GM18861 (cell line): ENCODE data around the gene RAD51AP2.

Experiments
- ATAC-seq: cut with Tn5 transposase; IDR thresholded peaks from one replicate; pipeline ENCODE4 v1.9.1; 2021; ENCODE audit not compliant: unreplicated experiment

RAD51AP2 gene

DNA sequence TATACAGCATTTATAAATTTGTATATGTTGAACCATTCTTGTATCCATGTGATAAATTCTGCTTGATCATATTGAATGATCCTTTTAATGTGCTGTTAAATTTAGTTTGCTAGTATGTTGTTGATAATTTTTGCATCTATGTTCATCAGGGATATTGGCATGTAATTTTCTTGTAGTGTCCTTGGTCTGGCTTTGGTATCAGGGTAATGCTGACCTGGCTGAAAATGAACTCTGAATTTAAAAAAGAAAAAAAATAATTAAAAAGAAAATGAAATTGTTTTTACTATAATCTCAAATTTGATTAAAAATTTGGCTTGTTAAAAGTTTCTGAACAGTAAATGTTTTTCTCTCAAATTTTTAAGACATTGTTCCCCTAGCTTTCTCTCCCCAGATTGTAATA lies 46.3 kb downstream of the RAD51AP2 start:
- ATAC-seq = no peak

DNA sequence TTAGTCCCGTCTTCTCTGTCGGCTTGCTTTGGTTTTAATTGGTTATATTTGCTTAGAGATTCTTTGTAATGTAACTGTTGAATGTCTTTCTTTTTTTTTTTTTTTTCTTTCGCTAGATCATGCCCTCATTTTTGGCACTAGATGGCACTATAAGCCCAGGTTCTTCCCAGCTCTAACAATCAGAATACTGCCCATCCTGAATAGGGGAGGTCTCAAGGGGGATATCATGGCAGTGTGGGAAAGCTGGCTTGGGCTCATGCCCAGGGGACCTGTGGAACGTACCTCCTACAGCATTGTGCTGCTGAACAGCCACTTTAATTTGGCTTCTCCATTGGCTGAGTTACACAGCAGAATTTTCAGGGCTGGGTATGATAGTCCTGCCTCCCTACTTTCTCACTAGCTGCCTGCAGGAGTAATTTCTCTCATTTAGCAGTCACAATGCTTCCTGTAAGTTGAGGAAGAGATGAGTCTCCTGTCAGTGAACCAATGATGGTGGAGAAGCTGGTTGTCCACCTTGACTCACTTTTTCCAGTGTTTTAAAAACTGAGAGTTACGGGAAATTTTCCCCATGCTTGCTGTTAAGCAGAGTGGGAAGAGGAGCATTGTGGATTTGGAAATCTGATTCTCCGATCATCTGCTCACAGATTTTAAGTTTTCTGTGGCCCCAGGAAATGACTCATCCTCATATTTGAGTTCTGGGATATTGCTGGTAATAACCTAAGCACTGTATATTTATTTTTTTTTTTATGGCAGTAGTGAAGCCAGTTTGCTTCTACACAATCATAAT lies 47.2 kb downstream of the RAD51AP2 start:
- ATAC-seq = no peak

DNA sequence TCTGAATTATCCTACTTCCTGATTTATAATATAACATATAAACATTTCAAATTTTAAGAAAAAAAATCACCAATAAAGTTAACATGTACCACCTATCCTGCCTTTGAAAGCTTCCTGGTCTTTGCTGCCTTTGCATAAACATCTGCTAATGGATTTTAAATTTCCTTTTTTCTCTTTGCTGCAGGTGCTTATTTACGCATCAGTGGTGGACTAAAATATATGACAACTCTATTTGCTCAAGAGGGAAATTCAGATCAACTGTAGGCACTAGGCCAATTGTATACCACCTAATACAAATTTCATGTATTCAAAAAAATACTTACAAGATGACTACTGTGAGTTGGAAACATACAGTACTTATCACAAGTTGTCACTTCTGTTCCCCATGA lies 57.2 kb downstream of the RAD51AP2 start:
- no peak for ATAC-seq
